Neural progenitor cell (in vitro differentiated cells): ENCODE results near the gene FAM24B.

Experiments
- CTCF ChIP-seq: fragments of 200-600 bp; sonication (generic); IDR thresholded peaks from 2 replicates; pipeline ENCODE4 v1.5.1; 2017; ENCODE audit warnings: antibody characterized with exemption, mild to moderate bottlenecking
- EZH2 ChIP-seq: fragments of 200-600 bp; sonication (generic); IDR thresholded peaks from 2 replicates; pipeline ENCODE4 v1.6.1; 2017; ENCODE audit warnings: antibody characterized with exemption, mild to moderate bottlenecking, moderate library complexity
- EZH2phosphoT487 ChIP-seq: fragments of 200-600 bp; sonication (generic); IDR thresholded peaks from 2 replicates; pipeline ENCODE4 v1.6.1; 2017; ENCODE audit warnings: antibody characterized with exemption

- TF ChIP-seq CTCF (no peak), EZH2 (no peak), EZH2phosphoT487 (no peak)
Measured at GRCh38 chr10:122910310-122910709, 30.9 kb upstream of the FAM24B start, which contains the start of gene FAM24A.
